ENCODE results near the gene SUN1. TPM values are rescaled to one million over a fixed set of nuclear protein-coding genes. Genes with fewer than 3 reads are reported as not detected.

The SUN1 gene
- total RNA-seq, 1 experiment from 2014 or later = 158 TPM

DNA sequence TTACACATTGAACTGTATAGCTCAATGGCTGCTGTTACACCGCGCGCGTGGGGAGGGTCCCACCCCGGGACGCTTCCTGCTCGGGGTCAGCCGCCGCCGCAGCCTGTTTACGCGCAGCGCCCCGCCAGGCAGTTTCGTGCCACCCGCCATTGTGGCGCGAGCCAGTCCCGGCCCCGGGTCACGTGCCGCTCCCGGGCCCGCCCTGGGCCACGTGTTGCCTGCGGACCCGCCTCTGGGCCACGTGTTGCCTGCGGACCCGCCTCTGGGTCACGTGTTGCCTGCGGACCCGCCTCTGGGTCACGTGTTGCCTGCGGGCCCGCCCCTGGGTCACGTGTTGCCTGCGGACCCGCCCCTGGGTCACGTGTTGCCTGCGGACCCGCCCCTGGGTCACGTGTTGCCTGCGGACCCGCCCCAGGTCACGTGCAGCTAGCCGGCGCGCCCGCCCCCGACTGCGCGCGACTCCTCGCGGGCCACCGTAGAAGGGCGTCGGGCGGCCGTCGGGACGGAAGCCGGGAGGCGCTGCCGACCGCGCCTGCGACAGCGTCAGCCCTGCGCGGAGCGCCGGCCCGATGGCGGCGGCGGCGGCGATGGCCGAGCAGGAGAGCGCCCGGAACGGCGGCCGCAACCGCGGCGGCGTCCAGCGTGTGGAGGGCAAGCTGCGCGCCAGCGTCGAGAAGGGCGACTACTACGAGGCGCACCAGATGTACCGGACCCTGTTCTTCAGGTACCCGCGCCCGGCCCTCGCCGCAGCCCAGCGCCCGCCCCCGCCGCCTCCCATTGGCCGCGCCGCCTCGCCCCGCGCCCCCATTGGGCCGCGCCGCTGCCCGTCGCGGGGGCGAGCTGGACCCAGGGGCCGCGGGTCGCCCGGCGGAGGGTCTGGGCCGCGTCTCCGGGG, 44.0 kb downstream of the SUN1 start, which contains the start of gene GET4 (continued):
- TF ChIP-seq ARID4B (CRISPR knock-in tag; IDR thresholded peaks at IDR 0.05; ENCODE audit: borderline replicate concordance) (peak; percentile 95), MLX (CRISPR knock-in tag; IDR thresholded peaks at IDR 0.05) (no peak), CREB1 (CRISPR knock-in tag; IDR thresholded peaks at IDR 0.05) (peak; percentile 90; the same call in 1 of the 2 replicates), AR (CRISPR knock-in tag; IDR thresholded peaks at IDR 0.05) (no peak), NFATC4 (CRISPR knock-in tag; IDR thresholded peaks at IDR 0.05) (no peak), TP53 (CRISPR knock-in tag; IDR thresholded peaks at IDR 0.05) (peak; percentile 88; the same call in 1 of the 2 replicates), SMAD3 (CRISPR knock-in tag; IDR thresholded peaks at IDR 0.05; ENCODE audit: borderline replicate concordance) (peak; percentile 95), CDX4 (CRISPR knock-in tag; IDR thresholded peaks at IDR 0.05; ENCODE audit: borderline replicate concordance) (no peak), ZNF396 (CRISPR knock-in tag; IDR thresholded peaks at IDR 0.05; ENCODE audit: borderline replicate concordance) (no peak), TCF7 (CRISPR knock-in tag; IDR thresholded peaks at IDR 0.05; ENCODE audit: low read depth) (no peak), GABPB1 (CRISPR knock-in tag; IDR thresholded peaks at IDR 0.05) (no peak), ATF1 (CRISPR knock-in tag; IDR thresholded peaks at IDR 0.05) (no peak), NFYB (CRISPR knock-in tag; conservative IDR thresholded peaks at IDR 0.05; ENCODE audit: low read depth) (peak; percentile 95), CBFB (CRISPR knock-in tag; IDR thresholded peaks at IDR 0.05; ENCODE audit: low read depth) (no peak; the same call in 1 of the 2 replicates), EMX1 (CRISPR knock-in tag; IDR thresholded peaks at IDR 0.05) (no peak)
- TF ChIP-seq, protein P1, sequence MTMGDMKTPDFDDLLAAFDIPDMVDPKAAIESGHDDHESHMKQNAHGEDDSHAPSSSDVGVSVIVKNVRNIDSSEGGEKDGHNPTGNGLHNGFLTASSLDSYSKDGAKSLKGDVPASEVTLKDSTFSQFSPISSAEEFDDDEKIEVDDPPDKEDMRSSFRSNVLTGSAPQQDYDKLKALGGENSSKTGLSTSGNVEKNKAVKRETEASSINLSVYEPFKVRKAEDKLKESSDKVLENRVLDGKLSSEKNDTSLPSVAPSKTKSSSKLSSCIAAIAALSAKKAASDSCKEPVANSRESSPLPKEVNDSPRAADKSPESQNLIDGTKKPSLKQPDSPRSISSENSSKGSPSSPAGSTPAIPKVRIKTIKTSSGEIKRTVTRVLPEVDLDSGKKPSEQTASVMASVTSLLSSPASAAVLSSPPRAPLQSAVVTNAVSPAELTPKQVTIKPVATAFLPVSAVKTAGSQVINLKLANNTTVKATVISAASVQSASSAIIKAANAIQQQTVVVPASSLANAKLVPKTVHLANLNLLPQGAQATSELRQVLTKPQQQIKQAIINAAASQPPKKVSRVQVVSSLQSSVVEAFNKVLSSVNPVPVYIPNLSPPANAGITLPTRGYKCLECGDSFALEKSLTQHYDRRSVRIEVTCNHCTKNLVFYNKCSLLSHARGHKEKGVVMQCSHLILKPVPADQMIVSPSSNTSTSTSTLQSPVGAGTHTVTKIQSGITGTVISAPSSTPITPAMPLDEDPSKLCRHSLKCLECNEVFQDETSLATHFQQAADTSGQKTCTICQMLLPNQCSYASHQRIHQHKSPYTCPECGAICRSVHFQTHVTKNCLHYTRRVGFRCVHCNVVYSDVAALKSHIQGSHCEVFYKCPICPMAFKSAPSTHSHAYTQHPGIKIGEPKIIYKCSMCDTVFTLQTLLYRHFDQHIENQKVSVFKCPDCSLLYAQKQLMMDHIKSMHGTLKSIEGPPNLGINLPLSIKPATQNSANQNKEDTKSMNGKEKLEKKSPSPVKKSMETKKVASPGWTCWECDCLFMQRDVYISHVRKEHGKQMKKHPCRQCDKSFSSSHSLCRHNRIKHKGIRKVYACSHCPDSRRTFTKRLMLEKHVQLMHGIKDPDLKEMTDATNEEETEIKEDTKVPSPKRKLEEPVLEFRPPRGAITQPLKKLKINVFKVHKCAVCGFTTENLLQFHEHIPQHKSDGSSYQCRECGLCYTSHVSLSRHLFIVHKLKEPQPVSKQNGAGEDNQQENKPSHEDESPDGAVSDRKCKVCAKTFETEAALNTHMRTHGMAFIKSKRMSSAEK (CRISPR knock-in tag; IDR thresholded peaks at IDR 0.05; ENCODE audit: borderline replicate concordance) = no peak; the same call in 1 of the 2 replicates
- TF ChIP-seq, protein P2, sequence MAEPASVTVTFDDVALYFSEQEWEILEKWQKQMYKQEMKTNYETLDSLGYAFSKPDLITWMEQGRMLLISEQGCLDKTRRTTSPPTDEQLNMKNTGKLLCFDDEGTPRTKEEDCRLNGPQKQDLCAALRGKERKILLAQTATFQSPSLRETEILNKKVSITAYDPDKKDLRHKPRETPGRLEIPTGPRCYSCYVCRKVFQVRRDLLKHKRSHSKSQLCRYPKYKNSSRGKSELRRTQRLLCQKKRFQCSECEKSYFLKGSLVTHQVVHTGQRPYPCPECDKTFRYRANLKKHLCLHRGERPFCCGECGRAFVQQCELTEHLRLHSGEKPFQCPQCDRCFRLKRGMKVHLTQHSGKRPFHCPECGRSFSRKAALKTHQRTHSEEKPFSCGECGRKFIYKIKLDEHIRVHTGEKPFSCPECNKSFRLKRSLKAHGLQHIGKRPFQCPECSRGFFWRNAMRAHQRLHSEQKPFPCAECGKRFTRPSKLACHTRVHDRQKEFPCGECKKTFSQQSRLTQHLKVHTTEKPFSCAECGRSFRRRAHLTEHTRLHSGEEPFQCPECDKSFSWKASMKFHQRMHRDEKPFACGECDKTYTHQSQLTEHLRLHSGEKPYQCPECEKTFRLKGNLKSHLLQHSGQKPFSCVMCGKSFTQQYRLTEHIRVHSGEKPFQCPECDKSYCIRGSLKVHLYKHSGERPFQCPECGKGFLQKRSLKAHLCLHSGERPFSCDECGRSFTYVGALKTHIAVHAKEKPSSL (CRISPR knock-in tag; conservative IDR thresholded peaks at IDR 0.05) = no peak
- TF ChIP-seq, protein P3, sequence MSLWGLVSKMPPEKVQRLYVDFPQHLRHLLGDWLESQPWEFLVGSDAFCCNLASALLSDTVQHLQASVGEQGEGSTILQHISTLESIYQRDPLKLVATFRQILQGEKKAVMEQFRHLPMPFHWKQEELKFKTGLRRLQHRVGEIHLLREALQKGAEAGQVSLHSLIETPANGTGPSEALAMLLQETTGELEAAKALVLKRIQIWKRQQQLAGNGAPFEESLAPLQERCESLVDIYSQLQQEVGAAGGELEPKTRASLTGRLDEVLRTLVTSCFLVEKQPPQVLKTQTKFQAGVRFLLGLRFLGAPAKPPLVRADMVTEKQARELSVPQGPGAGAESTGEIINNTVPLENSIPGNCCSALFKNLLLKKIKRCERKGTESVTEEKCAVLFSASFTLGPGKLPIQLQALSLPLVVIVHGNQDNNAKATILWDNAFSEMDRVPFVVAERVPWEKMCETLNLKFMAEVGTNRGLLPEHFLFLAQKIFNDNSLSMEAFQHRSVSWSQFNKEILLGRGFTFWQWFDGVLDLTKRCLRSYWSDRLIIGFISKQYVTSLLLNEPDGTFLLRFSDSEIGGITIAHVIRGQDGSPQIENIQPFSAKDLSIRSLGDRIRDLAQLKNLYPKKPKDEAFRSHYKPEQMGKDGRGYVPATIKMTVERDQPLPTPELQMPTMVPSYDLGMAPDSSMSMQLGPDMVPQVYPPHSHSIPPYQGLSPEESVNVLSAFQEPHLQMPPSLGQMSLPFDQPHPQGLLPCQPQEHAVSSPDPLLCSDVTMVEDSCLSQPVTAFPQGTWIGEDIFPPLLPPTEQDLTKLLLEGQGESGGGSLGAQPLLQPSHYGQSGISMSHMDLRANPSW (CRISPR knock-in tag; conservative IDR thresholded peaks at IDR 0.05; ENCODE audit: low read depth) = 0 out of 2 replicates have a peak, but pooled peaks have one; percentile 66
